ENCODE measurements around the gene PAGE4.

Gene PAGE4, protein sequence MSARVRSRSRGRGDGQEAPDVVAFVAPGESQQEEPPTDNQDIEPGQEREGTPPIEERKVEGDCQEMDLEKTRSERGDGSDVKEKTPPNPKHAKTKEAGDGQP

DNA sequence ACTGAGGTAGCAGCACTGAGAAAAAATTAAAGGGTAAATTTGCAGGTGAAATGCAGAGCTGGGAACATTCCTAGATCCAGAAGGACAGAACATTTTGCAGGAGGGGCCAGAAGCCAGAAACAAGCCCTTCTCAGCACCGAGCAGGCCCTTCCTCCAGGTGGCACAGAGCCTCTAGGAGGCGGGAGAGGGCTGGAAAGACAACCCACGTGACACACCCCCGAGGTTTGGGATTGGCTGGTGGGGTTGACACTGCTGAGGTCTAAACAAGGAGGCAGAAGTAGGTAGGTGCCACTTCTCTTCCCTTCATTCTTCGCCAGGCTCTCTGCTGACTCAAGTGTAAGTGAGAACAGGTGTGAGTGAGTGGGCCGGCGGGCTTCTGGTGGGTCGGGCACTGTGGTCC is at the start of gene PAGE4:
PAGE4 (plus strand) TSS at position 288 of the 400 bp plus-strand sequence. CDS start 1,126 bp downstream, outside the sequence.
- Histone ChIP-seq H3K36me3 (ENCODE audit: control insufficient read depth in 2 of 2, insufficient read depth in 1 of 2, low read length in 2 of 2) (no peaks in the 10 kb centered on the region), H3K27ac (ENCODE audit: extremely low read depth, low read depth, low read length) (no peak within 1 kb of the TSS), H3K4me3 (ENCODE audit: low read depth, low read length) (no peak within 1 kb of the TSS), H3K9me3 (ENCODE audit: control insufficient read depth, insufficient read depth, low read depth, low read length) (no peaks in the 10 kb centered on the region), H3K4me1 (ENCODE audit: control insufficient read depth, insufficient read depth, low read length) (no peaks in the 10 kb centered on the region)
- no peak for TF ChIP-seq ZNF211 (tag by site-specific recombination; IDR thresholded peaks at IDR 0.05; ENCODE audit: low read depth)
- no peak for TF ChIP-seq RBAK (tag by site-specific recombination; IDR thresholded peaks at IDR 0.05)
- TF ChIP-seq ZIC2 (tag by site-specific recombination; IDR thresholded peaks at IDR 0.05), result no peak
- no peak for TF ChIP-seq YY1 (tag by site-specific recombination; IDR thresholded peaks at IDR 0.05)
- no peak for TF ChIP-seq ZNF341 (tag by site-specific recombination; IDR thresholded peaks at IDR 0.05; ENCODE audit: low read depth)
- TF ChIP-seq, protein P1, sequence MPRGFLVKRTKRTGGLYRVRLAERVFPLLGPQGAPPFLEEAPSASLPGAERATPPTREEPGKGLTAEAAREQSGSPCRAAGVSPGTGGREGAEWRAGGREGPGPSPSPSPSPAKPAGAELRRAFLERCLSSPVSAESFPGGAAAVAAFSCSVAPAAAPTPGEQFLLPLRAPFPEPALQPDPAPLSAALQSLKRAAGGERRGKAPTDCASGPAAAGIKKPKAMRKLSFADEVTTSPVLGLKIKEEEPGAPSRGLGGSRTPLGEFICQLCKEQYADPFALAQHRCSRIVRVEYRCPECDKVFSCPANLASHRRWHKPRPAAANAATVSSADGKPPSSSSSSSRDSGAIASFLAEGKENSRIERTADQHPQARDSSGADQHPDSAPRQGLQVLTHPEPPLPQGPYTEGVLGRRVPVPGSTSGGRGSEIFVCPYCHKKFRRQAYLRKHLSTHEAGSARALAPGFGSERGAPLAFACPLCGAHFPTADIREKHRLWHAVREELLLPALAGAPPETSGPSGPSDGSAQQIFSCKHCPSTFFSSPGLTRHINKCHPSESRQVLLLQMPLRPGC (tag by site-specific recombination; IDR thresholded peaks at IDR 0.05), result no peak
- no peak for TF ChIP-seq ZNF670 (tag by site-specific recombination; IDR thresholded peaks at IDR 0.05; ENCODE audit: low read depth)
- TF ChIP-seq, protein P2, sequence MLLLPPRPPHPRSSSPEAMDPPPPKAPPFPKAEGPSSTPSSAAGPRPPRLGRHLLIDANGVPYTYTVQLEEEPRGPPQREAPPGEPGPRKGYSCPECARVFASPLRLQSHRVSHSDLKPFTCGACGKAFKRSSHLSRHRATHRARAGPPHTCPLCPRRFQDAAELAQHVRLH (tag by site-specific recombination; IDR thresholded peaks at IDR 0.05), result no peak
- TF ChIP-seq, protein P3, sequence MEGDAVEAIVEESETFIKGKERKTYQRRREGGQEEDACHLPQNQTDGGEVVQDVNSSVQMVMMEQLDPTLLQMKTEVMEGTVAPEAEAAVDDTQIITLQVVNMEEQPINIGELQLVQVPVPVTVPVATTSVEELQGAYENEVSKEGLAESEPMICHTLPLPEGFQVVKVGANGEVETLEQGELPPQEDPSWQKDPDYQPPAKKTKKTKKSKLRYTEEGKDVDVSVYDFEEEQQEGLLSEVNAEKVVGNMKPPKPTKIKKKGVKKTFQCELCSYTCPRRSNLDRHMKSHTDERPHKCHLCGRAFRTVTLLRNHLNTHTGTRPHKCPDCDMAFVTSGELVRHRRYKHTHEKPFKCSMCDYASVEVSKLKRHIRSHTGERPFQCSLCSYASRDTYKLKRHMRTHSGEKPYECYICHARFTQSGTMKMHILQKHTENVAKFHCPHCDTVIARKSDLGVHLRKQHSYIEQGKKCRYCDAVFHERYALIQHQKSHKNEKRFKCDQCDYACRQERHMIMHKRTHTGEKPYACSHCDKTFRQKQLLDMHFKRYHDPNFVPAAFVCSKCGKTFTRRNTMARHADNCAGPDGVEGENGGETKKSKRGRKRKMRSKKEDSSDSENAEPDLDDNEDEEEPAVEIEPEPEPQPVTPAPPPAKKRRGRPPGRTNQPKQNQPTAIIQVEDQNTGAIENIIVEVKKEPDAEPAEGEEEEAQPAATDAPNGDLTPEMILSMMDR (tag by site-specific recombination; IDR thresholded peaks at IDR 0.05), result no peak
- no peak for TF ChIP-seq ZNF701 (tag by site-specific recombination; IDR thresholded peaks at IDR 0.05)
- TF ChIP-seq ZNF433 (tag by site-specific recombination; IDR thresholded peaks at IDR 0.05; ENCODE audit: low read depth), result no peak
- no peak for TF ChIP-seq SP3 (tag by site-specific recombination; IDR thresholded peaks at IDR 0.05)
- TF ChIP-seq IKZF3 (tag by site-specific recombination; IDR thresholded peaks at IDR 0.05), result no peak
- TF ChIP-seq ZNF560 (tag by site-specific recombination; IDR thresholded peaks at IDR 0.05; ENCODE audit: borderline replicate concordance), result no peak
- TF ChIP-seq ZNF366 (tag by site-specific recombination; conservative IDR thresholded peaks at IDR 0.05), result no peak
- TF ChIP-seq ZBTB8A (tag by site-specific recombination; IDR thresholded peaks at IDR 0.05), result no peak
- no peak for TF ChIP-seq KLF1 (tag by site-specific recombination; IDR thresholded peaks at IDR 0.05)
- no peak for TF ChIP-seq ZNF140 (tag by site-specific recombination; IDR thresholded peaks at IDR 0.05)
- no peak for TF ChIP-seq ZNF624 (tag by site-specific recombination; IDR thresholded peaks at IDR 0.05)
- TF ChIP-seq, protein P4, sequence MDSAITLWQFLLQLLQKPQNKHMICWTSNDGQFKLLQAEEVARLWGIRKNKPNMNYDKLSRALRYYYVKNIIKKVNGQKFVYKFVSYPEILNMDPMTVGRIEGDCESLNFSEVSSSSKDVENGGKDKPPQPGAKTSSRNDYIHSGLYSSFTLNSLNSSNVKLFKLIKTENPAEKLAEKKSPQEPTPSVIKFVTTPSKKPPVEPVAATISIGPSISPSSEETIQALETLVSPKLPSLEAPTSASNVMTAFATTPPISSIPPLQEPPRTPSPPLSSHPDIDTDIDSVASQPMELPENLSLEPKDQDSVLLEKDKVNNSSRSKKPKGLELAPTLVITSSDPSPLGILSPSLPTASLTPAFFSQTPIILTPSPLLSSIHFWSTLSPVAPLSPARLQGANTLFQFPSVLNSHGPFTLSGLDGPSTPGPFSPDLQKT (IDR thresholded peaks at IDR 0.05; ENCODE audit: borderline replicate concordance, low read depth, low read length), result no peak
- ChIA-PET POLR2A (no interaction called here), CTCF (no interaction called here)

DNA sequence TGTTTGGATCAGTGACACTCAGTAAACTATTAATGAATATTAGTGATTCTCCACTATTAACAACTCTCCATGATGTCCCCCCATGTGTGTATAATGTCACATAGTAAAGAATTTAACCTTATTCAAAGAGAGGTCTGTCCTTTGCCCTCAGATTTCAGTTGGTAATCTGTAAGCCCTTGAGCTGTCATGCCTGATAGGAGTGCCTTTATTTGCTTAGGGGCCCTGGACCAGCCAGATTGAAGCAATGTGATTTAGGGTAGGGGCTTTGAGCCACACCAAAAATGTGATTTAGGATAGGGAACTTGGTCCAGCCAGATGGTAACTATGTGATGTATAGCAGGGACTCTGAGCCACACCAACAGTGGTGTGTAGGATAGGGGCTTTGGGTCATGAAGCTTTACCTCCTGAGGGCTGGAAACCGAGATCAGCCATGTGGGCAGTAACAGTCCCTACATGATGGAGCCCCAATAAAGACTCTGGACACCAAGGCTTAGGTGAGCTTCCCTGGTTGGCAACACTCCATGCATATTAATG is 44.3 kb upstream of the PAGE4 start:
- H3K36me3 ChIP-seq (ENCODE audit: control insufficient read depth in 2 of 2, insufficient read depth in 1 of 2, low read length in 2 of 2), result no peaks in the 10 kb centered on the region
- H3K9me3 ChIP-seq (ENCODE audit: control insufficient read depth, insufficient read depth, low read depth, low read length), result no peaks in the 10 kb centered on the region
- H3K4me3 ChIP-seq (ENCODE audit: low read depth, low read length), result no peak overlapping the region
- CTCF ChIA-PET, result interaction anchor here (0.5 kb wide), 1 partner anchor 1311 kb away, joined by 3 read pairs; no protein-coding TSS in a partner anchor
- no peak overlapping the region for H3K27ac ChIP-seq (ENCODE audit: extremely low read depth, low read depth, low read length)
- H3K4me1 ChIP-seq (ENCODE audit: control insufficient read depth, insufficient read depth, low read length), result no peaks in the 10 kb centered on the region
- POLR2A ChIA-PET, result no interaction called here
- TF ChIP-seq GFI1B (tag by site-specific recombination; IDR thresholded peaks at IDR 0.05) (no peak), HOXD13 (CRISPR knock-in tag; IDR thresholded peaks at IDR 0.05; ENCODE audit: borderline replicate concordance) (no peak), RBAK (tag by site-specific recombination; IDR thresholded peaks at IDR 0.05) (no peak), ZBTB1 (tag by site-specific recombination; IDR thresholded peaks at IDR 0.05) (no peak), EGR2 (tag by site-specific recombination; IDR thresholded peaks at IDR 0.05; ENCODE audit: low read depth) (no peak), ZNF157 (tag by site-specific recombination; IDR thresholded peaks at IDR 0.05) (no peak), ZNF37A (tag by site-specific recombination; IDR thresholded peaks at IDR 0.05) (no peak)
- TF ChIP-seq, protein P5, sequence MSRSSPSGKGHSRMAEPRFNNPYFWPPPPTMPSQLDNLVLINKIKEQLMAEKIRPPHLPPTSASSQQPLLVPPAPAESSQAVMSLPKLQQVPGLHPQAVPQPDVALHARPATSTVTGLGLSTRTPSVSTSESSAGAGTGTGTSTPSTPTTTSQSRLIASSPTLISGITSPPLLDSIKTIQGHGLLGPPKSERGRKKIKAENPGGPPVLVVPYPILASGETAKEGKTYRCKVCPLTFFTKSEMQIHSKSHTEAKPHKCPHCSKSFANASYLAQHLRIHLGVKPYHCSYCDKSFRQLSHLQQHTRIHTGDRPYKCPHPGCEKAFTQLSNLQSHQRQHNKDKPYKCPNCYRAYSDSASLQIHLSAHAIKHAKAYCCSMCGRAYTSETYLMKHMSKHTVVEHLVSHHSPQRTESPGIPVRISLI (tag by site-specific recombination; IDR thresholded peaks at IDR 0.05), result no peak
- TF ChIP-seq, protein P4 (IDR thresholded peaks at IDR 0.05; ENCODE audit: borderline replicate concordance, low read depth, low read length), result no peak
- TF ChIP-seq, protein P6, sequence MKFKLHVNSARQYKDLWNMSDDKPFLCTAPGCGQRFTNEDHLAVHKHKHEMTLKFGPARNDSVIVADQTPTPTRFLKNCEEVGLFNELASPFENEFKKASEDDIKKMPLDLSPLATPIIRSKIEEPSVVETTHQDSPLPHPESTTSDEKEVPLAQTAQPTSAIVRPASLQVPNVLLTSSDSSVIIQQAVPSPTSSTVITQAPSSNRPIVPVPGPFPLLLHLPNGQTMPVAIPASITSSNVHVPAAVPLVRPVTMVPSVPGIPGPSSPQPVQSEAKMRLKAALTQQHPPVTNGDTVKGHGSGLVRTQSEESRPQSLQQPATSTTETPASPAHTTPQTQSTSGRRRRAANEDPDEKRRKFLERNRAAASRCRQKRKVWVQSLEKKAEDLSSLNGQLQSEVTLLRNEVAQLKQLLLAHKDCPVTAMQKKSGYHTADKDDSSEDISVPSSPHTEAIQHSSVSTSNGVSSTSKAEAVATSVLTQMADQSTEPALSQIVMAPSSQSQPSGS (tag by site-specific recombination; IDR thresholded peaks at IDR 0.05; ENCODE audit: low read depth), result no peak

Measured in HEK293 (cell line).